Measurements from ENCODE around the gene HCRT.

DNA sequence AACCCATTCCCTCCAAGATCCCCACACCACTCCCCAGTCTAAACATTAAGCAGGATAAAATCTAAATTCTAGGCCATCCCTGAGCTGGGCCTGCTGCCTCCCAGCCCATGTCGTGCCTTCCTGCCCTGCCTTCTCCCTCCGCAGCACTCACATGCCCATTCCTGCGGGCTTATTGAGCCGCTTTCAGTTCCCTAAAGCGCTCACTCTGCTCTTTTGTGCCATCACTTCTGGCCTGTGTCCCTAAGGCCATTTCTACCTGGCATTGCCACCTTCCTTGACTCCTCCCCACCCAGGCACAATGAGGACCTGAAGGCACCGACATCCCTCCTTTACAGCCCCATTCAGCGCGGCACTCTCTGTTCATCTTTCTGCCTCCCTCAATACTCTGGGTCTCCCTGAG lies 17.4 kb downstream of the HCRT start:
- TF ChIP-seq, protein P1, sequence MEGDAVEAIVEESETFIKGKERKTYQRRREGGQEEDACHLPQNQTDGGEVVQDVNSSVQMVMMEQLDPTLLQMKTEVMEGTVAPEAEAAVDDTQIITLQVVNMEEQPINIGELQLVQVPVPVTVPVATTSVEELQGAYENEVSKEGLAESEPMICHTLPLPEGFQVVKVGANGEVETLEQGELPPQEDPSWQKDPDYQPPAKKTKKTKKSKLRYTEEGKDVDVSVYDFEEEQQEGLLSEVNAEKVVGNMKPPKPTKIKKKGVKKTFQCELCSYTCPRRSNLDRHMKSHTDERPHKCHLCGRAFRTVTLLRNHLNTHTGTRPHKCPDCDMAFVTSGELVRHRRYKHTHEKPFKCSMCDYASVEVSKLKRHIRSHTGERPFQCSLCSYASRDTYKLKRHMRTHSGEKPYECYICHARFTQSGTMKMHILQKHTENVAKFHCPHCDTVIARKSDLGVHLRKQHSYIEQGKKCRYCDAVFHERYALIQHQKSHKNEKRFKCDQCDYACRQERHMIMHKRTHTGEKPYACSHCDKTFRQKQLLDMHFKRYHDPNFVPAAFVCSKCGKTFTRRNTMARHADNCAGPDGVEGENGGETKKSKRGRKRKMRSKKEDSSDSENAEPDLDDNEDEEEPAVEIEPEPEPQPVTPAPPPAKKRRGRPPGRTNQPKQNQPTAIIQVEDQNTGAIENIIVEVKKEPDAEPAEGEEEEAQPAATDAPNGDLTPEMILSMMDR (IDR thresholded peaks at IDR 0.05; ENCODE audit: poor library complexity, severe bottlenecking), result no peak
- no peak for TF ChIP-seq EZH2 (IDR thresholded peaks at IDR 0.05; ENCODE audit: borderline replicate concordance, insufficient read depth, low read length, poor library complexity, severe bottlenecking)
- TF ChIP-seq POLR2AphosphoS5 (IDR thresholded peaks at IDR 0.05), result no peak
- no peak for TF ChIP-seq TAF1 (IDR thresholded peaks at IDR 0.05; ENCODE audit: low read depth)

Measured in neural cell (in vitro differentiated cells).